ENCODE data around the gene RBBP5.

Gene RBBP5

GRCh38 chr1:205082431-205082830 lies 39.3 kb downstream of the RBBP5 start:
- no peak for DNase-seq

GRCh38 chr1:205077934-205078311 lies 43.9 kb downstream of the RBBP5 start:
- no peak for DNase-seq
- in situ Hi-C loops (cut with HindIII; ENCODE audit: low pct_ligation_motif_present, low pct_unique_long_range_greater_than_20kb, low sequenced_read_pairs): no loop called here

More at GRCh38 chr1:205082431-205082830, 39.3 kb downstream of the RBBP5 start:
- in situ Hi-C loops (cut with HindIII; ENCODE audit: low pct_ligation_motif_present, low pct_unique_long_range_greater_than_20kb, low sequenced_read_pairs): no loop called here

DNA sequence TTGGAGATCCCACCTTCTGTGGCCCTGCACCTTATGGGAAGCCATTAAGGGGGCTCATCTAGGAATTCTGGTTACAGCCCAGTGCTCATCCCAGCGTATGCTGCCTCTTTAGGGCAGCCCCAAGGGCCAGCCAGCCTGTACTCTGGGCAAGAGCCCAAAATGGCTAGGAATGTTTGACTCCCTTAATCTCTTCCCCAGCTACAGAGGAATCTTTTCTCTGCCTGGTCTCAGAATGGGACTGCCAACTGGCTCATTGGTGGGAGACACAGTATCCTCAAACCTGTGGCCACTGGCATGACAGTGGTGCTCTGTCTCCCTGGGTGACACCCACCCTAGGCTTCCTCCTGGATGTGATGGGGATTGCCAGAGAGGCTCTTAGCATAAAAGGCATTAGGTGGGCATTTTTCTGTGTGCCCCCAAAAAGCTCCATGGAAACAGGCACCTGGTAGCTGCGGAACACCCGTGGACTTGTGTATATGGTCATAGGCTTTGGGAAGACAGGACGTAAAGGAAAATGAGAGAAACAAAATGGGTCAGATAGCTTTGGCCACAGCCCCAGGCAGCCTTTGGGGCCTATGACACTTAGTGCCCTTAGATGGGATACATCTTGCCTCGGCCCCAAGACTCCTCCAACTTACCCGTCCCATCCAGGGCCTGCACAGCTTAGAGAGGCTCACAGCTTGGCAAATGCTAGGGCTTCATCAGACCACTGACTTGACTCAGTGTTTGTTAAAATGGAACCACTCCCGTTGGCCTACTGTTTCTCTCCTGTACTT lies 44.4 kb downstream of the RBBP5 start:
- in situ Hi-C loops (cut with HindIII; ENCODE audit: low pct_ligation_motif_present, low pct_unique_long_range_greater_than_20kb, low sequenced_read_pairs): no loop called here
- DNase-seq: no peak

- in situ Hi-C loops (cut with HindIII; ENCODE audit: low pct_ligation_motif_present, low pct_unique_long_range_greater_than_20kb, low sequenced_read_pairs): no loop called here
- DNase-seq: no peak
These were observed 45.5 kb downstream of the RBBP5 start for GRCh38 chr1:205076245-205076761.

DNA sequence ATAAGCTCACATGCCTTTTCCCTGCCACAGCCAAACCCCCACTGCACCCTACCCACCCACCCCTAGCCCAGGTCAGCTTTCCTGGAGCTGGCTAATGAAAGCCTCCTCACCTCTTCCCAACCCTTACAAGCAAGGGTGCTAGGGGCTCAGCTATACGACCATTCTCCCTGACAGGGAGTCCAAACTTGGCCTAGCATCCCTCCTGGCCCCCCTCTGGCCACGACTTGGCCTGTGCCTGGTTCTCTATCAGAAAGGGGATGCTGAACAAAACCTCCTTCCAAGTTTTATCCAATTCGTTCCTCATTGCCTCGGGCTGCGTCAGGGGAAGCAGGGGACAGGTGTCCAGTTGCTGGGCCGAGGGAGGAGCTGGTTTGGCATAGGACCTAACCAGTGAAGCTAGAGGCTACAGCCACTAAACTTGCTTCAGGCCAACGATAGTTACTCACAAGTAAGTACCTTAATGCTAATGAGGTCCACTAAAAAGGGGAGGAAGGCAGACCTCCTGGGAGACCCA lies 46.1 kb downstream of the RBBP5 start:
- no peak for DNase-seq

DNA sequence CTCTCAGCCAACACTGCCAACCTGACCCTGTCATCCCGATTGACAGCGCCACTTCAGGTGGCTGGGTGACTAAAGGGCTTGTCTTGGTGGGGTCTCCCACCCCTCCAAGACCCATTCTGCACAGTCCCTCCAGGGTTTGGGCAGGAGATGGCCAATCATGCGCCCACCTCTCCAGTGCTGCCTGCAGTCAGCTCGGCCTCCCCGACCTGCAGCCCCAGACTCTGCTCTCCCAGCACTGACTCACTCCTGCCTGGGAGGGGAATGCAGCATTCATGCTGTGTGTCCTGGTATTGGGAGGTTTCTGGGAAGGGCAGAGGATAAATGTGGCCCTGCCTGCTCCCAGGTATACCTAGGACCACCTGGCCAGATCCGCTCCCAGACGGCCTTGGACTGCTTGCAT lies 47.3 kb downstream of the RBBP5 start:
- DNase-seq: no peak
- in situ Hi-C loops (cut with HindIII; ENCODE audit: low pct_ligation_motif_present, low pct_unique_long_range_greater_than_20kb, low sequenced_read_pairs): no loop called here

More for the DNA sequence above, 46.1 kb downstream of the RBBP5 start:
- in situ Hi-C loops (cut with HindIII; ENCODE audit: low pct_ligation_motif_present, low pct_unique_long_range_greater_than_20kb, low sequenced_read_pairs): no loop called here

DNA sequence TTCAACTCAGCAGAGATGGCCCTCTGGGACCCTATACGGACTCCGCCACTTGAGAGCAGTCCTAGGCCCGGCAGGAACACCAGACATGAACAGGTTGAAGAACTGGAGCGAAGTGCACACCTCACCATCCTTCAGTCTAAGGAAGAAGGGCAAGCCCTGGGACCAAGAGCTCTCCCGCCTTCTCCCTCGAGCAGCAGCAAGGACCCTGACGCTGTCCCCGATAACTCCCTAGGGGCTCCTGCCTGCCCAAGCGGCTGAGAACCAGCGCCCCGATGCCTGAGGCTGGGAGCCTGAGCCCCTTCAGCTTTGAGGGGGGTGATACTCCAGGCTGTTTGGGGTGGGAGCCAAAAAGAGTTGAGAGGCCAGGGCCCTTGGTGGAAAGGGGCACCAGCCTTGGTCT lies 47.7 kb downstream of the RBBP5 start:
- DNase-seq: no peak
- in situ Hi-C loops (cut with HindIII; ENCODE audit: low pct_ligation_motif_present, low pct_unique_long_range_greater_than_20kb, low sequenced_read_pairs): no loop called here

- in situ Hi-C loops (cut with HindIII; ENCODE audit: low pct_ligation_motif_present, low pct_unique_long_range_greater_than_20kb, low sequenced_read_pairs): no loop called here
- no peak for DNase-seq
These were observed 48.3 kb downstream of the RBBP5 start for GRCh38 chr1:205073511-205073910.

DNA sequence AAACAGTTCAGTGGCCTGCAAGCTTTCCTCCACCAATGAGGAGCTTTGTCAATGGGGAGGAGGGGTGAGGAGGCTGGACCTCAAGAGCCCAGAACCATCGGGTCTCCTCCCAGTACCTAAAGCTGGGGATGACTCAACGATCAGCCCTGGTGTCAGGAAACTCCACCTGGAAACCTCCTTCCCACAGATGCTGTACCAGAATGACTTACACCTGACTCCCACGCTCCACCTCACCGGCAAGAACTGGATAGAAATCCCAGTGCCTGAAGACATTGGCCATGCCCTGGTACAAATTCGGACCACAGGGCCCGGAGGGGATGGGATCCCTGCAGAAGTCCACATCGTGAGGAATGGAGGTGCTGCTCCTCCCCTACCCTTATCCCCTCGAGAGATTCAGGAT lies 48.9 kb downstream of the RBBP5 start:
- DNase-seq: no peak
- in situ Hi-C loops (cut with HindIII; ENCODE audit: low pct_ligation_motif_present, low pct_unique_long_range_greater_than_20kb, low sequenced_read_pairs): no loop called here

GRCh38 chr1:205072286-205072685 lies 49.5 kb downstream of the RBBP5 start:
- no peak for DNase-seq
- in situ Hi-C loops (cut with HindIII; ENCODE audit: low pct_ligation_motif_present, low pct_unique_long_range_greater_than_20kb, low sequenced_read_pairs): no loop called here

- in situ Hi-C loops (cut with HindIII; ENCODE audit: low pct_ligation_motif_present, low pct_unique_long_range_greater_than_20kb, low sequenced_read_pairs): no loop called here
These were observed 50.0 kb downstream of the RBBP5 start for GRCh38 chr1:205071801-205072200.

GRCh38 chr1:205071028-205071409 lies 50.8 kb downstream of the RBBP5 start:
- no peak for DNase-seq
- in situ Hi-C loops (cut with HindIII; ENCODE audit: low pct_ligation_motif_present, low pct_unique_long_range_greater_than_20kb, low sequenced_read_pairs): no loop called here

More at GRCh38 chr1:205071801-205072200, 50.0 kb downstream of the RBBP5 start:
- no peak for DNase-seq

- in situ Hi-C loops (cut with HindIII; ENCODE audit: low pct_ligation_motif_present, low pct_unique_long_range_greater_than_20kb, low sequenced_read_pairs): no loop called here
- DNase-seq: no peak
These were observed 52.2 kb downstream of the RBBP5 start for GRCh38 chr1:205069371-205070125.

- in situ Hi-C loops (cut with HindIII; ENCODE audit: low pct_ligation_motif_present, low pct_unique_long_range_greater_than_20kb, low sequenced_read_pairs): no loop called here
- DNase-seq: no peak
These were observed 53.2 kb downstream of the RBBP5 start for GRCh38 chr1:205068457-205069040.

DNA sequence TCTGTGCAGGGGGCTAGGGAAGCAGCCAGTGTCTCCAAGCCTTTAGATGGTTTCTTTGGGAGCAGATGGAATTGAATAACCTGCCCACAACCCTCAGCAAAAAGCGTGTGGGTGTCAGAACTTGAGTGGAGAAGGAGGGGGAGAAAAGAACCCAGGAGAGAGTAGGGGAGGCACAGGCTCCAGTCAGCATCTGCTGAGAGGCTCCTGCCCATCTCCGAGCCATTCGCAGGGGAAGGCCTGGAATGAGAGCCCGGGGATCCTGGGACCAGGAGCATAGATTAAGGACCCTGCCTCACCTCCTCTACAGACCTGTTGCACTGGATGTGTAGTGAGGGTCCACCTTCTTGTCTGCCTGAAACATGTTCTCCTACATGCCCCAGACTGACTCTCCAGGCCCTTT lies 53.8 kb downstream of the RBBP5 start:
- no peak for DNase-seq
- in situ Hi-C loops (cut with HindIII; ENCODE audit: low pct_ligation_motif_present, low pct_unique_long_range_greater_than_20kb, low sequenced_read_pairs): no loop called here

DNA sequence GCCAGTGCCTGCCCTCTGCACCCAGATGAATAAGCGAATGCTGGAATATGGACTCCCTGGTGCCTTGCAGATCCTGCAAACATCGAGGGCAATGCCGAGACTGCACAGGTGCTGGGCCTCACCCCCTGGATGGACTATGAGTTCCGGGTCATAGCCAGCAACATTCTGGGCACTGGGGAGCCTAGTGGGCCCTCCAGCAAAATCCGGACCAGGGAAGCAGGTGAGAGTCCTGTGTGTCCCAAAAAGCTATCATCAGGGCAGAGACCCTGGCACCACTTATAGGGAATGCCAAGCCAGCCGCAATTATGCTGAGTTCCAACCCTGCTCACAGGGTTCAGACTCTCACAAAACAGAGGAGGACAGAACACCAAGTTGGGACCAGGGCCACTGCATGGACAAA lies 54.7 kb downstream of the RBBP5 start:
- DNase-seq: no peak
- in situ Hi-C loops (cut with HindIII; ENCODE audit: low pct_ligation_motif_present, low pct_unique_long_range_greater_than_20kb, low sequenced_read_pairs): no loop called here

DNA sequence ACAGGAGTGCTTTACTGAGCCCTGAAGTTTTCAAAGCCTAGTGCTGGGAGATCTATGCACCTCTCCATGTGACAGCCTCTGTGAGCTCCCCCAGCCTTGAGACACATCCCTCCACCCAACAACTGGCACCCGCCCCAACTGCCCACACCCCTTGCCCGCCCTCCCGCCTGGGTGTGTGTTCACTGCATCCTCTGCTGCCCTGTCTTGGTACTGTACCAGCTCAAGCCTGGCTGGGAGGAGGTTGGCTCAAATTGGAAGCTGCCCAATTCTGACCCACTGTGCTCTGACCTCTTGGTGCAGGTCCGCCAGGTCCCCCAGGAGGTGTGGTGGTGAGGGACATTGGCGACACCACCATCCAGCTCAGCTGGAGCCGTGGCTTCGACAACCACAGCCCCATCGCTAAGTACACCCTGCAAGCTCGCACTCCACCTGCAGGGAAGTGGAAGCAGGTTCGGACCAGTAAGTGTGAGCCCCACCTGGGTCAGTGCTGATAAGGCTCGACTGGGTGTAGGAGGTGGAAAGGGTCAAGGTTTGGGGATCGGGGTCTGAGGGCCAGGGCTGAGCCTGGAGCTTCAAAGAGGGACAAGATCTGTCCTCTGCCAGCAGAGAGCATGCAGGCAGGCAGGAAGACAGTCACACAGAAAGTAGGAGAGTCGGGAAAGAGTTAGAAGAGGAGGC lies 55.5 kb downstream of the RBBP5 start:
- in situ Hi-C loops (cut with HindIII; ENCODE audit: low pct_ligation_motif_present, low pct_unique_long_range_greater_than_20kb, low sequenced_read_pairs): no loop called here
- no peak for DNase-seq

- in situ Hi-C loops (cut with HindIII; ENCODE audit: low pct_ligation_motif_present, low pct_unique_long_range_greater_than_20kb, low sequenced_read_pairs): no loop called here
- DNase-seq: no peak
These were observed 56.1 kb downstream of the RBBP5 start for GRCh38 chr1:205065666-205066065.

Data from ACHN (cell line).